GM15510 (cell line): ENCODE data around the gene NASP.

Experiments
- POLR2A ChIP-seq: IDR thresholded peaks from 3 replicates; pipeline ENCODE4 v1.6.1; 2011; ENCODE audit warnings: borderline replicate concordance; ENCODE audit not compliant: insufficient read length; ENCODE audit errors: extremely low read depth

Gene NASP

DNA sequence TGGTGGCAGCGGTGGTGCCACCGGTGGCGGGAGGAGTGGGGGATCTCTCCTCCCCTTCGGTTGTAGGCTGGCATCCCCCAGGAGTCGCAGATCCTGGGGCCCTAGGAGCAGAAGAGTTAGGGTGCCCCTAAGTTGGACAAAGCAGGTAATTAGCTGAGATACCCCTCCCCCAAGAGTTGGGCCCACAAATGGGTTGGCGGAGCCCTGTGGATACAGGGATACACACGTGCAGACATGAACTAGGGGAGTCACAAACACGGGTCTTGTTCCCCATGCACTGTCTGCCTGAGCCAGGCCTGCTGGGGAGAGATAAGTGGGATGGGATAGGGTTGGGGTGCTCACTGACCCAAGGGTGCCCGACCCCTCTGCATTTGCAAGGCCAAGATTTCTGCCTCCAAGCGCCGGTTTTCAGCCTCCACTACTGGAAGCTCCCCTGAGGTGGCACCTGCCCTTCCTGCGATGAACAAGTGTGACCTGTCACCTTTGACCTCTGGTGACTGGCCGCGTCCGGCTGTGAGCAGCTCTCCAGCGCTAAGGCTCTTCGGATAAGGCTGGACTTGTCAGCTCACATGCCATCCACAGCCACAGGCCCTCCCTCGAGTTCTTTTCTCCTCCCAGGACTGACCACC lies 38.2 kb downstream of the NASP start:
- no peak for TF ChIP-seq POLR2A

DNA sequence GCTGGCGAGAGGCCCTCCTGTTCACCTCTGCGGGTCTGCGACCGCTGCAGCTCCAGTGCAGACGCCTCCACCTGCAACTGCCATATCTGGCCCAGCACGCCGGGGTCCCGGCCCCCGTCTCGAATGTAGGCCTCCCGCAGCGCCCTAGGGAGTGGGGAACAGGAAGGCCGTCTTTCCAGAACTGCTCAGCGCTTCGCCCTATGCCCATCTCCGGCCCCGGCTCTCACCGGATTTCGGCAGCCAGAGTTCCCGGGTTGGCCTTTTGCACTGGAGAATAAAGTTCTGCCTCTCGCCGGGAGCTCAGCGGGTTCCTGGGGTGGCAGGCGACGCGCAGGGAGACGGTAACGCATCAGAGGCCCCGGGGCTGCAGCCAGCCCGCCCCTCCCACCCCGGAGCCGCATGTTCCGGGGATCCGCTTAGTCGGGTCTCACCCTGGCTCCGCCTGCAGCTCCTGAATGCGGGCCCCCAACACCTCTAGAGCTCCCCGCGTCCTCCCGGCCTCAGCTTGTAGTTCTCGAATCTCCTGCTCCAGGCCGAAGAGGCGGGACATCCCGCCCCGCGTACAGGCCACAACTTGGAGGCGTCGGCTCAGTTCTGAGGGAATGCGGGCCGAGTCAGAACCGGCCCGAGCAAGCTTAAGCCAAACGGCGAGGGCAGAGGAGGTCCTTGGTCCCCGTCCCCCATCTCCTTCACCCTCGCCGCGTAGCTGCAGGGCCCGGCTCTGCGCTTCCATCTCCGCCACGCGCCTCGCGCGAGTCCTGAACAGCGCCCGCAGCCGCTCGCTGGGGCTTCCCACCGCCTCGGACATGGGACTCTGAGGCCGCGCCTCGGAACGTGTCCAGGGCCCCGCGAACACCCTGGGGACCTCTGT lies 38.9 kb downstream of the NASP start:
- no peak for TF ChIP-seq POLR2A

DNA sequence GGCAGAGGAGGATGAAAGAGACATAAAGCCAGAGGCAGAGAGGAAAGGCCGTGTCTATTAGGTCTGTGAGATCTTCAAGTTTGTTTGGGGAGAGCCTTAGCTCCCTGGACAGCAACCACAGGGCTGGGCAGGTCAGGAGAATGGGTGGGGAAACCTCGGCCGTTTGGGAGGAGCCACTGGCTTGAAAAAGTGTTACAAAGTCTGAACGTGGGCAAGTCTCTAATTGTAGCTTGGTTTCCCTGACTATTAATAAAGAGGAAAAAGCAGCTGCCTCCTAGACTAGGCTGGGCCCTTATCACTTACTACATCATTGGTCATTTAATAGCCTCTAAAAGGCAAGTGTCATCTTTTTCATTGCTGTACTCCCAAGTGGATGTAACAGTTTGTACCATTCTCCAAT lies 40.1 kb downstream of the NASP start, which contains the start of gene CCDC17:
CCDC17 (minus strand) TSS at position 83 of the 400 bp plus-strand sequence. CDS start 145 bp downstream, outside the sequence.
- TF ChIP-seq POLR2A = no peak

DNA sequence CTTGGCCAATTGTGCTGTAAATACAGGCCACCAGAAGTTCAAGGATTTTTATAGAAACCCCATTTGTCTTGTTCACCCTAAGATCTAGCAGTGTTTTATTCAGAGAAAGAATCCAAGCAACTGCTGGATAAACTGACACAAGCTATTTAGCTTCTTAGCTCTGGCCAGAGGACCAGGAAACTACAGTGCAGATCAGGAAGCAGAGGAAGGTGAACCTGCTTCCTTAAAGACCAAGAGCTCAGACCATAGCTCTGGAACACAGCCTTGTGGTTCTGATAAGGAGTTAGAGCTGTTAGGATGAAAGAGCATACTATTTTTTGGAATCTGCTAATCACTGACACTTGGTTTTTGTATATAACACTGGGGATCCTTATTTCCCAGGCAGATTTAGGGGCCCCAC lies 45.2 kb downstream of the NASP start:
- no peak for TF ChIP-seq POLR2A

DNA sequence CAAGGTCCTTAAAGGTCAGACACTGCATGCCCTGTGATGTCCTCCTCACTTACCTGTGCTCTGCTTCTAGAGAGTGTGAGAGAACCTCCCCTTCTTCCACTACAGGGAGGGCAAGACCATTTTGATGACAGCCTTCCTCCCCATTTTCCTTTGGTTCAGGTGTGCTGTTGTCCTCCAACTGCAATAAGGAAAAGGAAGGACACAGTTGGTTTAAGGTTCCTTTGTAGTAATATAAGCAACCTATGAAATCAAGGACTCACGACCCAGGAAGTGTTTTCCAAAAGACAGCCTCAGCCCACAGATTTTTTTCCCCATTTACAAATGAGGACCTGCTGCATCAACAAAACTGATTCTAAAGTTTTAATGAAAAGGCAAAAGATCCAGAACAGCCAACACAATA lies 46.6 kb downstream of the NASP start:
- no peak for TF ChIP-seq POLR2A

DNA sequence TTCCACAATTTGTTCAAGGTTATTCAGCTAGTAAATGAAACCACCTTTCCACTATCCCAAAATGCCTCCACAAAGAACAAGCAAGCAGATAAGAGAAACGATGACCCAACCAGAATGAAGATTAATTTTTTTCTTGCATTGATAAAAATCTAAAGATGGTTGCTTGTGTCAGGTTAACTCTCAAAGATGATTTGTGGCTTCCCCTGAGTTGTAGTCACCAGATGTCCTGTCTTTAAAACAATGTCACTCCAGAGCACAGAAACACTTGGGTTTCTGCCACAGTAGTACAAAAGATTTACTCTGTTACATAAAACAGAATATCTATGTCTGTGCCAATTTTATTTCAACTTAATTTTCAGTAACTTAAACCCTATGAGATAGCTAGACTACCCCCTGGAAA lies 51.4 kb downstream of the NASP start:
- TF ChIP-seq POLR2A = no peak

DNA sequence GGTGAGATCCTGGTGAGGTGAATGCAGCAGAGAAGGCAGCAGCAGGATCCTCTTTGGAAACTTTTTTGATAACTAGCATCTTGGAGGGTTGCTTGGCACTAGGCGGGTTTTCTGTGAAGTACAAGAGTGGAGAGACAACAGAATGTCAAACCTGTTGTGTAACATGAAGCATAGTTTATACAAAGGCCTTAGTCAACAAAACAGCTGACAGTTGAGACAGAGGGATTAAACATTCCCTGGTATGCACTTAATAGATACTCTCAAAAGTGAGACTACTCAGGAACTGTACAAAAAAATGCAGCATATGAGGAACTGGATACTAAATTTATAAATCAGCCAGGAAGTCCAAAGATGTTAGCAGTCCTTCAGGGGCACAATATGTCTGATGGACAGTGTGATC lies 56.5 kb downstream of the NASP start:
- no peak for TF ChIP-seq POLR2A

DNA sequence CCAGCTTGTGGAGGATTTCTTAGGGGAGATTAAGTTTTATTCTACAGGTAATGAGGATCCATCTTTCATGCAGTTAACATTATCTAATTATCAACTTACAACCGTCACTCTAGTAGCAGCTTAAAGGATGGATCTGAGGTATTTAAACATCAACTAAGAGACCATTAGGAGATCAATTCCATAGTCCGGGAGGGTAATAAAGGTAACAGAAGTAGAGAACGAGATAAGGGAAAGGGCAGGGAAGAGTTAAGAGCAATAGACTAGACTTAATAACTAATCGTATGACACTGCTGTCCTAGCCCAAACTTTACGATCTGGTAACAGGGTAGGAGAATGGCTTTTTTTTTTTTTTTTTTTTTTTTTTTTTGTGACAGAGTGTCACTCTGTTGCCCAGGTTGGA lies 59.5 kb downstream of the NASP start:
- TF ChIP-seq POLR2A = no peak

DNA sequence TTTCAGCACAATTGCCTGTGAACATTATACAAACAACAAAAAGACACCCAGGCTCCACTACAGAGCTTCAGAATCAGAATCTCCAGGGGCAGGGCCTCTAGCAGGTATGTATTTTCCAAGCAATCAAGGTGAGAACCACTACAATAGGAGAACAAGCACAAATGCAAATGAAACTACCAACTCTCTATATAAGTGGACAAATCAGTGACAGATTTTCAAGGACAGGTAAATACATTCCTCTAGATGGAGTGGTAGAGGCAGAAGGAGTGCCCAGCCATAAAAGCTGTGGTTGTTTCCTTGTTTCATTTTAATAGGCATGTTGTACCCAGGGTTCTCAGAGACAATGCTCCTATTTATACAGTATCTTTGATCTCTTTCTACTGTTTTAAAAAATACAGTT lies 60.1 kb downstream of the NASP start:
- TF ChIP-seq POLR2A = no peak

DNA sequence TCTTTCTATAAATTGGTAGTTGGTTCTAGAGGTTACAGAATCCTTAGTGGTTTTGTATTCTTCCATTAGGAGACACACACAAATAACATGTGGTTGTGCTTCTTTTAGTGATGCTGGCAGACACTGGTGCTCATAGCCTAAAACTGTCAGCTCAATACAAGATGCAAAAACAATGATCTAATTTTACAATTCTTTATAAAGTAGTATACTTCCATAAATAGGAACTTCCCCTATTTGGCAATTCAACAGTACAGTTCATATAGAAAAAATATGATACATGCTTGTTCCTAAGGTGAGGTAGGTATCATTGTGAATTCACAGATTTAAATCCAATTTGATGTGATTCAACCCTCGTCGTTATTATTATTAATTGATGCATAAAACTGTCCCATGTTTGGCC lies 60.8 kb downstream of the NASP start:
- TF ChIP-seq POLR2A = no peak

DNA sequence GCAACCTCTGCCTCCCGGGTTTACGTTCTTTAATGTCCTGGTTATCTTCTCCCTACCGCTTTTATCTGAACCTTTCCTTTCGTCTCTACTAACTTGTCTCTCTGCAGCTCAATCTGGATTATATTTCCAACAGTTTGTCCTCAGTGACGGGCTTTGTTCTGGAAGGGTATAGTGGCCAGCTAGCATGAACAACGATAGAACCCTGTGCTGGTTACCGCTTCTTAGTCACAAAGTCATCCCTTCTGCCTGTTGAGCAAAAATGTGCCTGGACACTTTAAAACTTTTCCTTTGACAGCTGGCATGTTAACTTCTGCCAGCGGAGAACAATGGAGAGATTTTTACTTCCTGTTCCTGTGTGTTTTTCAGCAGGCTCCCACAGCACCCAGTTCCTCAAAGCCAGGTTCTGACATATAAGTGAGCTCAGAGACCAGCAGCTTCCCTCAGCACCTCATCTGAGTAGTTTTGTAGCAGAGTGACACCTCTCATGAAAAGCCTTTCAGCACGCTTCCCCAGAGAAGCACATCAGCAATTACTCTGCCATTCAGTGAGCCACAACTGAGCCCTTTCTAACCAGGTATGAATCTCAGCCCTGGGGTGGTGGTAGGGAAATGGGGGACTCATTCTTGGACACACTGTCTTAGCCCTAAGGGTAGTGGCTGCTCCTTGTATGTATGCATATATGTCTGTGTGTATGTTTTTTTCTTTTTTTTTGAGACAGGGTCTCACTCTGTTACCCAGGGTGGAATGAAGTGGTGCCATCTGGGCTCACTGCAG lies 63.6 kb downstream of the NASP start:
- no peak for TF ChIP-seq POLR2A

DNA sequence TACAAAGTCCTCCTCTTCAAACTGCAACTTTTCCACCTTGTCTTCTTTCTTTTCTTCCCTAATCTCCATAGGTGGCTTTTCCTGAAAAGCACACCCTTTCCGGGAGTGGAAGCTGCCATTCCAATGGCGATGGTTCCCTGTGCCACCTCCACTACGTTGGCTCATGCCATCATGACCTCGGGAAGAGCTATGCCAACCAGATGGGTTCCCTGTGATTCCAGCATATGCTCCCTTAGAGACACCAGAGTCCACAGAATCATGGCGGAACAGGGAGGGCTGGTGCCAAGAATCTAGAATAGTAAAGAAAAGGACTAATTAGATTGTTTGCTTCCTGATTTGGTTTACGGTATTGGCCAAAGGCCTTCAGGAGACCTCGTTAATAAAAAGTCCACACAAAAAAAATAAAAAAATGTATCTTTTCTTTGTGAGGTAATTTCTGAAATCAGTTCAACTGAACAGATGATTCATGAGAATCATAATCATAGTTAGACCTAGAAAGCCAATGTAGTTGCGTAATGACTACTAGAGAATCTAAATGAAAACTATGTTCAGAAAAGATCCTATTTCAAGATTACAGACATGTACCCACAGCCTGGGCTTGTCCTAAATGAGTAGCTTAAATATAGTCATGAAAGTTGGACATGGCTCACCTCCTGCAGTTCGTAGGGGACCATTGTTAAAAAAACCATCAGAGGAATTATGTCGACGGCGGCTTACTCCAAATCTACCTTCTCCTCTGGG lies 70.9 kb downstream of the NASP start:
- TF ChIP-seq POLR2A = no peak

DNA sequence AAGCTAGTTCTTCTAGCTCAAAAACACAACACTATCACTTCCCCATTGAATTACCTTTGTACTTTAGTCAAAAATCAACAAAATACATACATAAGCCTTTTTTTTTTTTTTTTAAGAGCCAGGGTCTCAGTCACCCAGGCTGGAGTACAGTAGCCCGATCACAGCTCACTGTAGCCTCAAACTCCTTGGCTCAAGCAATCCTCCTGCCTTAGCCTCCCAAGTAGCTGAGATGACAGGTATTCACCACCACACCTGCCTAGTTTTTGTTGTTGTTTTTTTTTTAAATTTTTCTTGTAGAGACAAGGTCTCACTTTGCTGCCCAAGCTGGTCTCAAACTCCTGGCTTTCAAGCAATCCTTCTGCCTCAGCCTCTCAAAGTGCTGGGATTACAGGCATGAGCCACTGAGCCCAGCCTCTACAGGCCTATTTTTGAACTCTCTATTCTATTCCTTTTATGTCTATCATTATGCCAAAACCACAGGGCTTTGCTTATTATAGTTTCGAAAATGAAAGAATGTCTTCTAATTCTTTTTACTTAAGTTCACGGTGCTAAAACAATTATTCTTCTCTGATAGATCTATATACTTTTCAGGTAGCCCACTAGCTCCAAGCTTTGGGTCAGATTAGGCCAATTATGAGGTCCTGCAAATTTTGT lies 72.9 kb downstream of the NASP start:
- no peak for TF ChIP-seq POLR2A

DNA sequence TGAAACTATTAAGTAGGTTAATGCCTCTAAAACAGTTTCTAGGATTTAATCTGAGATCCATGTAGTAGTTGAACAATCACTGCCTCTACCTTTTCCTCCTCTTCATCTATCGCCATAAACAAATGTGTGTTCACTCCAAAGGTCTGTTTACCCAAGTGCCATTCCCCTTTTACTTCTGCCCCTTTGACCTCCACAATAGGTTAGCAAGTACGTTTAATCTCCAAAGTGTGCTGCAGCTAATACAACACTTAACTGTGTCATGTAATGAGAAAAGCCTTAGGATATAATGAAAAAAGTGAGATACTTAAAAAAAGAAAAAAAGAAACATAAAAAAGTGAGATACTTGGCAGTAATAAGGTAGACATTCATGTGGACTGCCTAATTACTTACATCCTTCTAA lies 74.3 kb downstream of the NASP start:
- no peak for TF ChIP-seq POLR2A

DNA sequence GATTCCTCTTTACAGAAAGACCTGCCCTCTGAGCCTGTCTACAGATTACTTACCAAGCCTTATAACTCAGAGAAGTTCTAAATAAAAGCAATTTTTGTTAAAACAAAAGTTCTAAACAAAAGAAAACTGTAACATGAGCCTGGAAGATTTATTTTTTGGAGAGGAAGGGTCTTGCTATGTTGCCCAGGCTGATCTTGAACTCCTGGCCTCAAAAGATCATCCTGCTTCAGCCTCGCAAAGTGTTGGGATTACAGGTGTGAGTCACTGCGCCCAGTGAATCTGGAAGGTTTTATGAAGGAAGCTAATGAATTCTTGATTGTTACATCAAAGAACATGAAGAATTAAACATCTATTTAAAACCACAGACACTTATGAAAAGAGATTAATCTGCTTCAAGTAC lies 75.4 kb downstream of the NASP start:
- TF ChIP-seq POLR2A = no peak

DNA sequence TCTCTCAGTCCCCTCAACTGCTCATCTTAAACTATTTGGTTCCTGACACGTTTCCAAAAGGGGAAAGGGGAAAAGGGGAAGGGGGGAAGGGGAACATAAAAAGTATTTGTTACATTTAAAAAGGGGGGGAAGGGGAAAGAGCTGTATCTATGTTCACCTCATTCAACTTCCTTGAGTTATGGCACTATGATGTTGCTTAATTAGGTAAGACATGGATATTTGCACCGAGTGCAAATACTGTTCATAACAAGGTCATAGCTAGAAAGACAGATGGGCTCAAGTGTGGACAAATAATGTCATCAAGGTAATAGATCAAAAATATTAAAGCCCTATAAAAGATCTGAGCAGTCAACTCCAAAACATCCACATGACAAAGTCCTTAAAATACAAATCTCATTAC lies 76.5 kb downstream of the NASP start:
- TF ChIP-seq POLR2A = no peak
